GM23338 (cell line): ENCODE measurements around the gene ZBTB24. TPM values are rescaled to one million over a fixed set of nuclear protein-coding genes. Genes with fewer than 3 reads are reported as not detected.

Experiments used
- ATAC-seq: fragments of 200-7000 bp; cut with Tn5 transposase; 3 replicates; pipeline ENCODE4 v1.9.1; 2020
- DNase-seq: peaks from one replicate; pipeline ENCODE4 v3.0.0-alpha.2; 2015; ENCODE audit warnings: low spot score
- H2AFZ ChIP-seq: fragments of 200-600 bp; sonication (generic); 2 replicates; pipeline ENCODE4 v1.8.0; 2016; ENCODE audit warnings: antibody characterized with exemption, mild to moderate bottlenecking, moderate library complexity
- H3F3A ChIP-seq: fragments of 200-600 bp; sonication (generic); replicated peaks from 2 replicates; pipeline ENCODE4 v1.8.0; 2017; ENCODE audit warnings: antibody characterized with exemption, mixed run types, low read depth
- H3K27ac ChIP-seq: fragments of 200-600 bp; sonication (generic); 2 replicates; pipeline ENCODE4 v1.6.1; 2016; ENCODE audit warnings: low read depth
- H3K27me3 ChIP-seq: fragments of 200-600 bp; sonication (generic); 2 replicates; pipeline ENCODE4 v1.8.0; 2016; ENCODE audit warnings: mild to moderate bottlenecking, mixed run types, moderate library complexity; ENCODE audit not compliant: insufficient read depth
- H3K36me3 ChIP-seq: fragments of 200-600 bp; sonication (generic); 2 replicates; pipeline ENCODE4 v1.8.0; 2016; ENCODE audit warnings: mild to moderate bottlenecking; ENCODE audit not compliant: insufficient read depth
- H3K4me1 ChIP-seq: fragments of 200-600 bp; sonication (generic); 2 replicates; pipeline ENCODE4 v1.8.0; 2016; ENCODE audit warnings: mild to moderate bottlenecking, moderate library complexity; ENCODE audit not compliant: insufficient read depth
- H3K4me2 ChIP-seq: fragments of 200-600 bp; sonication (generic); 2 replicates; pipeline ENCODE4 v1.7.1; 2017; ENCODE audit warnings: mixed run types
- H3K4me3 ChIP-seq: fragments of 200-600 bp; sonication (generic); 2 replicates; pipeline ENCODE4 v1.6.1; 2016; ENCODE audit warnings: mixed run types
- H3K79me2 ChIP-seq: fragments of 200-600 bp; sonication (generic); replicated peaks from 2 replicates; pipeline ENCODE4 v1.8.0; 2017; ENCODE audit warnings: mild to moderate bottlenecking; ENCODE audit not compliant: insufficient read depth
- H3K9me2 ChIP-seq: fragments of 200-600 bp; sonication (generic); 2 replicates; pipeline ENCODE4 v1.8.0; 2017; ENCODE audit not compliant: insufficient read depth
- H4K20me1 ChIP-seq: fragments of 200-600 bp; sonication (generic); replicated peaks from 2 replicates; pipeline ENCODE4 v1.8.0; 2017; ENCODE audit warnings: mild to moderate bottlenecking; ENCODE audit not compliant: insufficient read depth
- H3K27ac Mint-ChIP-seq: 2 replicates; pipeline ENCODE4 v1.8.0; 2020; ENCODE audit warnings: inconsistent platforms, mild to moderate bottlenecking, moderate library complexity, mixed read lengths
- H3K27me3 Mint-ChIP-seq: 3 replicates; pipeline ENCODE4 v1.8.0; 2022; ENCODE audit warnings: low read depth, mild to moderate bottlenecking, moderate library complexity, mixed read lengths, inconsistent platforms; ENCODE audit not compliant: insufficient read depth, poor library complexity
- H3K36me3 Mint-ChIP-seq: 3 replicates; pipeline ENCODE4 v1.8.0; 2021; ENCODE audit warnings: low read depth, mild to moderate bottlenecking, inconsistent platforms, moderate library complexity, mixed read lengths
- H3K4me1 Mint-ChIP-seq: 3 replicates; pipeline ENCODE4 v1.8.0; 2020; ENCODE audit warnings: mild to moderate bottlenecking, inconsistent platforms, mixed read lengths
- H3K4me3 Mint-ChIP-seq: 3 replicates; pipeline ENCODE4 v1.8.0; 2021; ENCODE audit warnings: moderate library complexity, mild to moderate bottlenecking, inconsistent platforms, mixed read lengths
- H3K9me3 Mint-ChIP-seq: 3 replicates; pipeline ENCODE4 v1.8.0; 2020; ENCODE audit warnings: moderate library complexity, mild to moderate bottlenecking, inconsistent platforms, mixed read lengths
- STAT1 ChIP-seq: IDR thresholded peaks from one replicate; pipeline ENCODE4 v1.6.1; 2016; ENCODE audit warnings: antibody characterized with exemption; ENCODE audit not compliant: unreplicated experiment
- ZNF114 ChIP-seq: fragments of 250-450 bp; sonication (Bioruptor Pico); IDR thresholded peaks from 2 replicates; pipeline ENCODE4 v1.5.0; 2020; ENCODE audit warnings: mild to moderate bottlenecking, moderate library complexity
- polyA plus RNA-seq: library from polyadenylated mRNA; unstranded; fragments of >200 nt; fragmentation: Nextera tagmentation; extraction: Ambion mirVana; gene quantifications from 2 replicates; pipeline ENCODE4 v1.2.1, GENCODE V29; 2016
- total RNA-seq: library from RNA; depleted of rRNA; stranded (reverse); fragments of >200 nt; shearing (Covaris generic); gene quantifications from 2 replicates; pipeline ENCODE4 v1.2.3, GENCODE V29; 2014
- TF ChIP-seq, protein P1 (sequence below): IDR thresholded peaks from one replicate; pipeline ENCODE4 v1.6.1; 2018; ENCODE audit warnings: antibody characterized with exemption; ENCODE audit not compliant: unreplicated experiment
- TF ChIP-seq, protein P2 (sequence below), 2 experiments: fragments of 200-600 bp in 1 of 2; sonication (generic) in 1 of 2; conservative IDR thresholded peaks; 2 replicates each; pipeline versions ENCODE4 v1.5.1 to v1.6.1; 2016 to 2017; ENCODE audit warnings: antibody characterized with exemption in 2 of 2, low read depth in 2 of 2, mild to moderate bottlenecking in 2 of 2, moderate library complexity in 1 of 2

ZBTB24 gene
- total and polyA plus RNA-seq, 2 experiments from 2014 or later = 7.9 to 22.0 TPM

DNA sequence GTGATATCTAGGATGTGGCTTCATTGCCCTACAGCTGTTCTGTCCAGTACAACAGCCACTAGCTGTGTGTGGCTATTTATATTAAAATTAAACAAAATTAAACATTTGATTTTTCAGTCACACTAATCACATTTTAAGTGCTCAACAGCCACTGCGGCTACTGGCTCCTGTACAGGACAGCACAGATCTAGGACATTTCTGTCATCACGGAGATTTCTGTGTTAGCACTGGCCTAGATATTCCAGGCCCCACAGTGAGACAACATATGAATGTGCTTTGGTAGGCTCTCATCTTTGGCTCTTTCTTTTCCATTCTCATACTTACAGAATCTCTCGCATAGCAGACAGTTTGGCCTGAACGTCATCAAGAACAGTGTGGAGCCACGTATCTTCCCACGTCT lies 48.4 kb upstream of the ZBTB24 start (continued):
- TF ChIP-seq, protein P1, sequence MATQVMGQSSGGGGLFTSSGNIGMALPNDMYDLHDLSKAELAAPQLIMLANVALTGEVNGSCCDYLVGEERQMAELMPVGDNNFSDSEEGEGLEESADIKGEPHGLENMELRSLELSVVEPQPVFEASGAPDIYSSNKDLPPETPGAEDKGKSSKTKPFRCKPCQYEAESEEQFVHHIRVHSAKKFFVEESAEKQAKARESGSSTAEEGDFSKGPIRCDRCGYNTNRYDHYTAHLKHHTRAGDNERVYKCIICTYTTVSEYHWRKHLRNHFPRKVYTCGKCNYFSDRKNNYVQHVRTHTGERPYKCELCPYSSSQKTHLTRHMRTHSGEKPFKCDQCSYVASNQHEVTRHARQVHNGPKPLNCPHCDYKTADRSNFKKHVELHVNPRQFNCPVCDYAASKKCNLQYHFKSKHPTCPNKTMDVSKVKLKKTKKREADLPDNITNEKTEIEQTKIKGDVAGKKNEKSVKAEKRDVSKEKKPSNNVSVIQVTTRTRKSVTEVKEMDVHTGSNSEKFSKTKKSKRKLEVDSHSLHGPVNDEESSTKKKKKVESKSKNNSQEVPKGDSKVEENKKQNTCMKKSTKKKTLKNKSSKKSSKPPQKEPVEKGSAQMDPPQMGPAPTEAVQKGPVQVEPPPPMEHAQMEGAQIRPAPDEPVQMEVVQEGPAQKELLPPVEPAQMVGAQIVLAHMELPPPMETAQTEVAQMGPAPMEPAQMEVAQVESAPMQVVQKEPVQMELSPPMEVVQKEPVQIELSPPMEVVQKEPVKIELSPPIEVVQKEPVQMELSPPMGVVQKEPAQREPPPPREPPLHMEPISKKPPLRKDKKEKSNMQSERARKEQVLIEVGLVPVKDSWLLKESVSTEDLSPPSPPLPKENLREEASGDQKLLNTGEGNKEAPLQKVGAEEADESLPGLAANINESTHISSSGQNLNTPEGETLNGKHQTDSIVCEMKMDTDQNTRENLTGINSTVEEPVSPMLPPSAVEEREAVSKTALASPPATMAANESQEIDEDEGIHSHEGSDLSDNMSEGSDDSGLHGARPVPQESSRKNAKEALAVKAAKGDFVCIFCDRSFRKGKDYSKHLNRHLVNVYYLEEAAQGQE = no peak
- TF ChIP-seq, protein P2, sequence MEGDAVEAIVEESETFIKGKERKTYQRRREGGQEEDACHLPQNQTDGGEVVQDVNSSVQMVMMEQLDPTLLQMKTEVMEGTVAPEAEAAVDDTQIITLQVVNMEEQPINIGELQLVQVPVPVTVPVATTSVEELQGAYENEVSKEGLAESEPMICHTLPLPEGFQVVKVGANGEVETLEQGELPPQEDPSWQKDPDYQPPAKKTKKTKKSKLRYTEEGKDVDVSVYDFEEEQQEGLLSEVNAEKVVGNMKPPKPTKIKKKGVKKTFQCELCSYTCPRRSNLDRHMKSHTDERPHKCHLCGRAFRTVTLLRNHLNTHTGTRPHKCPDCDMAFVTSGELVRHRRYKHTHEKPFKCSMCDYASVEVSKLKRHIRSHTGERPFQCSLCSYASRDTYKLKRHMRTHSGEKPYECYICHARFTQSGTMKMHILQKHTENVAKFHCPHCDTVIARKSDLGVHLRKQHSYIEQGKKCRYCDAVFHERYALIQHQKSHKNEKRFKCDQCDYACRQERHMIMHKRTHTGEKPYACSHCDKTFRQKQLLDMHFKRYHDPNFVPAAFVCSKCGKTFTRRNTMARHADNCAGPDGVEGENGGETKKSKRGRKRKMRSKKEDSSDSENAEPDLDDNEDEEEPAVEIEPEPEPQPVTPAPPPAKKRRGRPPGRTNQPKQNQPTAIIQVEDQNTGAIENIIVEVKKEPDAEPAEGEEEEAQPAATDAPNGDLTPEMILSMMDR (conservative IDR thresholded peaks at IDR 0.05; ENCODE audit: low read depth in 2 of 2) = no peak

DNA sequence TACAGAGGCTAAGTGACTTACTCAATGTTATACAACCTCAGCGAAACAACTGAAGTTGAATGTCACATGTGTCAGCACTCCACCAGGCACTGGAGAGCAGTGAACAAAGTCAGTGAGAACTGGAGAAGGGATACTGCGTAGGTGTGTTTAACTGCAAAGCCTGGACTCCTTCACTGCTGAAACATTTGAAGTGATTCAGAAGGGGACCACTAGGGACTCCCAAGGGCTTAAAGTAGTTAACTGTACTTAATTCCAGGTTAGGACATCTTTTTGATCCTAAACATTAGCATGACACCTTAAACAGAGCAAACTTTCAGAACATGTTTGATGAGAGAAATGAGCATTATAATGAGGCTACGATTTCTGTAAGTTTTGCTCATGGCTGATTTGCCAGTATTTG lies 45.0 kb upstream of the ZBTB24 start:
- Mint-ChIP-seq H3K9me3 (peaks cover 16% of the 10 kb centered on the region), H3K27ac (no peak overlapping the region), H3K27me3 (peaks cover 5% of the 10 kb centered on the region), H3K4me3 (no peak overlapping the region), H3K36me3 (peaks cover 5% of the 10 kb centered on the region; the same call in 2 of the 3 replicates), H3K4me1 (peaks cover 3% of the 10 kb centered on the region; the same call in 2 of the 3 replicates)
- H3K36me3 ChIP-seq = no peaks in the 10 kb centered on the region
- H4K20me1 ChIP-seq = no peaks in the 10 kb centered on the region
- H2AFZ ChIP-seq = no peak overlapping the region
- no peaks in the 10 kb centered on the region for H3K4me1 ChIP-seq
- no peak overlapping the region for H3K27ac ChIP-seq
- H3K4me3 ChIP-seq = no peak overlapping the region
- ATAC-seq (peak; percentile 88), DNase-seq (peak; percentile 66)
- no peaks in the 10 kb centered on the region for H3K9me2 ChIP-seq
- H3K4me2 ChIP-seq = no peak overlapping the region
- H3F3A ChIP-seq = no peaks in the 10 kb centered on the region
- no peaks in the 10 kb centered on the region for H3K79me2 ChIP-seq
- TF ChIP-seq STAT1 (no peak), ZNF114 (CRISPR knock-in tag) (no peak)
- TF ChIP-seq, protein P2 (conservative IDR thresholded peaks at IDR 0.05; ENCODE audit: low read depth in 2 of 2) = peak; percentile 32 to 55
- no peaks in the 10 kb centered on the region for H3K27me3 ChIP-seq
